GM12878 (cell line): ENCODE data around the gene SLC24A3. TPM values are rescaled to one million over a fixed set of nuclear protein-coding genes. Genes with fewer than 3 reads are reported as not detected.

Experiments
- ATAC-seq: fragments of 200-7000 bp; cut with Tn5 transposase; 3 replicates; pipeline ENCODE4 v1.9.1; 2020; ENCODE audit warnings: mild to moderate bottlenecking, moderate library complexity
- BruUV-seq: library from RNA; stranded (reverse); fragments of 400-500 nt; replicated peaks from 2 replicates; lab custom pipeline; 2021; lab: Mats Ljungman, UMichigan
- CTCF ChIA-PET: fragments of 300-600 bp; sonication (Branson Sonifier 250); formaldehyde crosslinking; extraction: SDS; loops from one replicate; lab custom pipeline; 2021; ENCODE audit warnings: inconsistent platforms; lab: Yijun Ruan, JAX
- POLR2A ChIA-PET: fragments of 350-600 bp; formaldehyde crosslinking; extraction: SDS; loops from one replicate; lab custom pipeline; 2021; ENCODE audit warnings: inconsistent platforms; lab: Charles Lee
- RAD21 ChIA-PET: fragments of 300-600 bp; sonication (Branson Sonifier 250); formaldehyde crosslinking; loops from one replicate; lab custom pipeline; 2023; ENCODE audit warnings: antibody characterized with exemption; ENCODE audit not compliant: unreplicated experiment; lab: Charles Lee
- SMC1A ChIA-PET: fragments of 300-600 bp; sonication (Branson Sonifier 250); formaldehyde crosslinking; loops from one replicate; lab custom pipeline; 2023; ENCODE audit not compliant: unreplicated experiment, uncharacterized antibody; lab: Charles Lee
- DNase-seq: peaks from one replicate; pipeline ENCODE4 v3.0.0-alpha.2; 2011; ENCODE audit warnings: low read depth, low spot score
- FAIRE-seq: peaks from 3 replicates; lab custom pipeline; 2011; peaks lifted over from hg19 to GRCh38; lab: Jason Lieb, UNC
- H2AFZ ChIP-seq: 2 replicates; pipeline ENCODE4 v1.6.0; 2011; ENCODE audit warnings: low read depth, low read length, control low read depth; ENCODE audit not compliant: control insufficient read depth
- H3K27ac ChIP-seq: 2 replicates; pipeline ENCODE4 v1.5.1; 2011; ENCODE audit warnings: control low read depth; ENCODE audit not compliant: control insufficient read depth, insufficient read depth
- H3K27me3 ChIP-seq, 2 experiments: replicated peaks in 1 of 2; 2 replicates each; pipeline versions ENCODE4 v1.6.0 to v1.6.1; 2011; ENCODE audit warnings: low read length in 1 of 2; ENCODE audit not compliant: control insufficient read depth in 2 of 2, insufficient read depth in 2 of 2
- H3K36me3 ChIP-seq, 2 experiments: 2 replicates each; pipeline ENCODE4 v1.5.1; 2011; ENCODE audit warnings: low read length in 1 of 2; ENCODE audit not compliant: control insufficient read depth in 2 of 2, insufficient read depth in 2 of 2
- H3K4me1 ChIP-seq: 2 replicates; pipeline ENCODE4 v1.6.1; 2011; ENCODE audit warnings: mild to moderate bottlenecking, low read length, moderate library complexity, mixed read lengths; ENCODE audit not compliant: control insufficient read depth, insufficient read depth
- H3K4me2 ChIP-seq: 2 replicates; pipeline ENCODE4 v1.6.0; 2011; ENCODE audit warnings: control low read depth; ENCODE audit not compliant: control insufficient read depth, insufficient read depth
- H3K4me3 ChIP-seq: fragments of 200-600 bp; sonication (generic); 2 replicates; pipeline ENCODE4 v1.5.1; 2016
- H3K79me2 ChIP-seq: 2 replicates; pipeline ENCODE4 v1.6.0; 2011; ENCODE audit warnings: low read length; ENCODE audit not compliant: control insufficient read depth, insufficient read depth
- H3K9ac ChIP-seq: 2 replicates; pipeline ENCODE4 v1.8.0; 2011; ENCODE audit warnings: low read length, control low read depth, mixed read lengths; ENCODE audit not compliant: control insufficient read depth, insufficient read depth
- H3K9me3 ChIP-seq: replicated peaks from 3 replicates; pipeline ENCODE4 v1.5.1; 2011; ENCODE audit warnings: mild to moderate bottlenecking, low read length; ENCODE audit not compliant: control insufficient read depth, insufficient read depth
- H4K20me1 ChIP-seq: 2 replicates; pipeline ENCODE4 v1.6.0; 2011; ENCODE audit not compliant: control insufficient read depth, insufficient read depth
- CBX3 ChIP-seq: fragments of 200-600 bp; sonication (generic); IDR thresholded peaks from 2 replicates; pipeline ENCODE4 v1.6.1; 2016; ENCODE audit warnings: low read depth, borderline replicate concordance
- E2F4 ChIP-seq: IDR thresholded peaks from 2 replicates; pipeline ENCODE4 v1.6.1; 2012; ENCODE audit warnings: low read depth, low read length, improper control_type of control experiment
- EP300 ChIP-seq, 2 experiments: fragments of 150-350 bp in 1 of 2; IDR thresholded peaks; 2 replicates each; pipeline ENCODE4 v1.6.1; 2011 to 2012; ENCODE audit warnings: low read depth in 2 of 2, low read length in 2 of 2, borderline replicate concordance in 1 of 2, improper control_type of control experiment in 1 of 2, inconsistent platforms in 1 of 2; ENCODE audit not compliant: control insufficient read depth in 1 of 2
- HDAC6 ChIP-seq: fragments of 200-600 bp; sonication (generic); IDR thresholded peaks from one replicate; pipeline ENCODE4 v1.8.0; 2017; ENCODE audit warnings: antibody characterized with exemption; ENCODE audit not compliant: unreplicated experiment
- HSF1 ChIP-seq: fragments of 150-350 bp; IDR thresholded peaks from 2 replicates; pipeline ENCODE4 v1.6.1; 2014; ENCODE audit warnings: mild to moderate bottlenecking, low read depth, low read length
- LARP7 ChIP-seq: fragments of 450-650 bp; IDR thresholded peaks from 2 replicates; pipeline ENCODE4 v1.6.1; 2017; ENCODE audit warnings: mild to moderate bottlenecking
- MTA3 ChIP-seq: IDR thresholded peaks from 2 replicates; pipeline ENCODE4 v1.6.1; 2012; ENCODE audit warnings: low read length, inconsistent platforms, borderline replicate concordance
- MXI1 ChIP-seq: fragments of 150-350 bp; IDR thresholded peaks from 2 replicates; pipeline ENCODE4 v1.6.1; 2011; ENCODE audit warnings: low read depth, mild to moderate bottlenecking, inconsistent platforms, low read length, improper control_type of control experiment
- NR2C1 ChIP-seq: fragments of 450-650 bp; IDR thresholded peaks from 2 replicates; pipeline ENCODE4 v1.6.1; 2017; ENCODE audit warnings: antibody characterized with exemption, mild to moderate bottlenecking, moderate library complexity
- PAX5 ChIP-seq: IDR thresholded peaks from 2 replicates; pipeline ENCODE4 v1.6.1; 2011; ENCODE audit warnings: low read depth, low read length, borderline replicate concordance
- RB1 ChIP-seq: fragments of 450-650 bp; formaldehyde crosslinking; IDR thresholded peaks from 2 replicates; pipeline ENCODE4 v1.6.1; 2017; ENCODE audit warnings: mild to moderate bottlenecking, borderline replicate concordance
- TAF1 ChIP-seq: IDR thresholded peaks from 2 replicates; pipeline ENCODE4 v1.6.1; 2011; ENCODE audit warnings: mild to moderate bottlenecking, low read depth, low read length, borderline replicate concordance
- TBL1XR1 ChIP-seq: IDR thresholded peaks from 2 replicates; pipeline ENCODE4 v1.6.1; 2012; ENCODE audit warnings: low read depth, low read length, improper control_type of control experiment
- WRNIP1 ChIP-seq: IDR thresholded peaks from 2 replicates; pipeline ENCODE4 v1.6.1; 2011; ENCODE audit warnings: low read depth, low read length, improper control_type of control experiment, borderline replicate concordance
- ZNF592 ChIP-seq: fragments of 450-650 bp; IDR thresholded peaks from 2 replicates; pipeline ENCODE4 v1.6.1; 2017; ENCODE audit warnings: mild to moderate bottlenecking, moderate library complexity
- ZNF622 ChIP-seq: fragments of 450-650 bp; IDR thresholded peaks from 2 replicates; pipeline ENCODE4 v1.6.1; 2017; ENCODE audit warnings: mild to moderate bottlenecking, inconsistent platforms
- WGBS: methylation state at CpG from one replicate; pipeline ENCODE4 v1.1.6; 2016; ENCODE audit warnings: low lambda C conversion rate; ENCODE audit not compliant: insufficient replicate concordance, insufficient coverage; ENCODE audit errors: missing lambda C conversion rate; 5-methylcytosine and 5-hydroxymethylcytosine counted together
- in situ Hi-C: fragments of 300-500 bp; cut with MboI; formaldehyde crosslinking; loops from 9 replicates; pipeline ENCODE4 v1.14.3; 2018; ENCODE audit warnings: mixed read lengths
- intact Hi-C: fragments of 100-400 bp; cut with micrococcal nuclease; formaldehyde crosslinking; loops from one replicate; pipeline ENCODE4 v1.14.2; 2022; ENCODE audit not compliant: unreplicated experiment
- polyA plus RNA-seq, 11 experiments: library from polyadenylated mRNA; depleted of rRNA in 4 of 11; unstranded in 6 of 11; stranded (reverse) in 5 of 11; fragments of >200 nt; fragmentation: Nextera tagmentation in 4 of 11; fragmentation: Illumina TruSeq in 1 of 11; extraction: Ambion mirVana in 4 of 11; extraction: Trizol in 1 of 11; gene quantifications; 1 replicate in 1 of 11; 2 replicates in 10 of 11; pipeline versions ENCODE4 v1.2.1 to v1.2.3, GENCODE V29; 2011 to 2016; ENCODE audit warnings: inconsistent platforms in 2 of 11, missing spikeins in 2 of 11, low read depth in 1 of 11
- total RNA-seq, 4 experiments: library from RNA; depleted of rRNA in 3 of 4; stranded (reverse); fragments of >200 nt in 3 of 4; fragmentation: Illumina TruSeq in 1 of 4; extraction: Trizol in 1 of 4; gene quantifications; 2 replicates each; pipeline versions ENCODE4 v1.2.1 to v1.2.3, GENCODE V29; 2013 to 2021
- TF ChIP-seq, protein P1 (sequence below): IDR thresholded peaks from 2 replicates; pipeline ENCODE4 v1.6.1; 2012; ENCODE audit warnings: low read length, inconsistent platforms

The SLC24A3 gene
- total and polyA plus RNA-seq, 10 of the 15 experiments (the other 5 are each of a cell fraction or from before 2014, with no cell fraction given): 0.04 TPM; not detected in 9

- CTCF ChIA-PET: no interaction called here
- Histone ChIP-seq H3K79me2 (no peaks in the 10 kb centered on the region), H3K27me3 (peaks cover 0 to 4% of the 10 kb centered on the region in 2 experiments; a peak in 1 of 4 replicates), H3K4me3 (no peak overlapping the region), H3K4me1 (no peaks in the 10 kb centered on the region), H3K9ac (no peak overlapping the region), H3K9me3 (no peaks in the 10 kb centered on the region; the same call in 2 of the 3 replicates)
- ATAC-seq: no peak
- SMC1A ChIA-PET: no interaction called here
- 70% methylated on average over 3 of the region's 3 CpGs for WGBS
- intact Hi-C loops: no loop called here
- TF ChIP-seq ZNF622 (no peak), TBL1XR1 (no peak), HSF1 (no peak), MTA3 (no peak), RB1 (no peak), NR2C1 (no peak), HDAC6 (no peak), WRNIP1 (no peak), LARP7 (no peak), EP300 (IDR thresholded peaks at IDR 0.05; ENCODE audit: borderline replicate concordance in 1 of 2, control insufficient read depth in 1 of 2, low read depth in 2 of 2, low read length in 2 of 2) (no peak), CBX3 (no peak), MXI1 (no peak), PAX5 (no peak), E2F4 (no peak), TAF1 (no peak), ZNF592 (no peak)
- TF ChIP-seq, protein P1, sequence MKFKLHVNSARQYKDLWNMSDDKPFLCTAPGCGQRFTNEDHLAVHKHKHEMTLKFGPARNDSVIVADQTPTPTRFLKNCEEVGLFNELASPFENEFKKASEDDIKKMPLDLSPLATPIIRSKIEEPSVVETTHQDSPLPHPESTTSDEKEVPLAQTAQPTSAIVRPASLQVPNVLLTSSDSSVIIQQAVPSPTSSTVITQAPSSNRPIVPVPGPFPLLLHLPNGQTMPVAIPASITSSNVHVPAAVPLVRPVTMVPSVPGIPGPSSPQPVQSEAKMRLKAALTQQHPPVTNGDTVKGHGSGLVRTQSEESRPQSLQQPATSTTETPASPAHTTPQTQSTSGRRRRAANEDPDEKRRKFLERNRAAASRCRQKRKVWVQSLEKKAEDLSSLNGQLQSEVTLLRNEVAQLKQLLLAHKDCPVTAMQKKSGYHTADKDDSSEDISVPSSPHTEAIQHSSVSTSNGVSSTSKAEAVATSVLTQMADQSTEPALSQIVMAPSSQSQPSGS: no peak
- TF ChIP-seq, all 136 proteins: peak for 0
- POLR2A ChIA-PET: no interaction called here
- H3K4me2 ChIP-seq: no peak overlapping the region
- no TSS peak for BruUV-seq
- H3K27ac ChIP-seq: no peak overlapping the region
- FAIRE-seq (no peak), DNase-seq (no peak)
- no peak overlapping the region for H2AFZ ChIP-seq
- H4K20me1 ChIP-seq: no peaks in the 10 kb centered on the region
- RAD21 ChIA-PET: no interaction called here
- H3K36me3 ChIP-seq: no peaks in the 10 kb centered on the region
- in situ Hi-C loops: no loop called here
Observed at GRCh38 chr20:19354950-19355349, 142.5 kb downstream of the SLC24A3 start.
